ENCODE data around the gene FSIP1.

Gene FSIP1

GRCh38 chr15:39595338-39596221 lies 187.1 kb downstream of the FSIP1 start:
- in situ Hi-C loops (cut with HindIII; ENCODE audit: low pct_ligation_motif_present, low pct_unique_long_range_greater_than_20kb, low sequenced_read_pairs): no loop called here

GRCh38 chr15:39594446-39595337 lies 187.9 kb downstream of the FSIP1 start:
- in situ Hi-C loops (cut with HindIII; ENCODE audit: low pct_ligation_motif_present, low pct_unique_long_range_greater_than_20kb, low sequenced_read_pairs): no loop called here
- DNase-seq: peak; percentile 33

More at GRCh38 chr15:39595338-39596221, 187.1 kb downstream of the FSIP1 start:
- peak; percentile 33 for DNase-seq

GRCh38 chr15:39593656-39594445 lies 188.8 kb downstream of the FSIP1 start:
- in situ Hi-C loops (cut with HindIII; ENCODE audit: low pct_ligation_motif_present, low pct_unique_long_range_greater_than_20kb, low sequenced_read_pairs): no loop called here
- peak; percentile 11 for DNase-seq

- peak; percentile 9 for DNase-seq
Observed at GRCh38 chr15:39593071-39593655, 189.5 kb downstream of the FSIP1 start.

GRCh38 chr15:39592500-39592899 lies 190.1 kb downstream of the FSIP1 start:
- DNase-seq: peak; percentile 34
- in situ Hi-C loops (cut with HindIII; ENCODE audit: low pct_ligation_motif_present, low pct_unique_long_range_greater_than_20kb, low sequenced_read_pairs): no loop called here

More at GRCh38 chr15:39593071-39593655, 189.5 kb downstream of the FSIP1 start:
- in situ Hi-C loops (cut with HindIII; ENCODE audit: low pct_ligation_motif_present, low pct_unique_long_range_greater_than_20kb, low sequenced_read_pairs): no loop called here

- peak; percentile 19 for DNase-seq
- in situ Hi-C loops (cut with HindIII; ENCODE audit: low pct_ligation_motif_present, low pct_unique_long_range_greater_than_20kb, low sequenced_read_pairs): no loop called here
Observed at GRCh38 chr15:39591896-39592315, 190.7 kb downstream of the FSIP1 start.

GRCh38 chr15:39591141-39591895 lies 191.3 kb downstream of the FSIP1 start:
- peak; percentile 17 for DNase-seq
- in situ Hi-C loops (cut with HindIII; ENCODE audit: low pct_ligation_motif_present, low pct_unique_long_range_greater_than_20kb, low sequenced_read_pairs): no loop called here

GRCh38 chr15:39589815-39590644 lies 192.6 kb downstream of the FSIP1 start:
- in situ Hi-C loops (cut with HindIII; ENCODE audit: low pct_ligation_motif_present, low pct_unique_long_range_greater_than_20kb, low sequenced_read_pairs): no loop called here
- peak; percentile 27 for DNase-seq

- in situ Hi-C loops (cut with HindIII; ENCODE audit: low pct_ligation_motif_present, low pct_unique_long_range_greater_than_20kb, low sequenced_read_pairs): no loop called here
Observed at GRCh38 chr15:39589193-39589814, 193.3 kb downstream of the FSIP1 start.

GRCh38 chr15:39588531-39589192 lies 194.0 kb downstream of the FSIP1 start:
- DNase-seq: peak; percentile 12
- in situ Hi-C loops (cut with HindIII; ENCODE audit: low pct_ligation_motif_present, low pct_unique_long_range_greater_than_20kb, low sequenced_read_pairs): no loop called here

More at GRCh38 chr15:39589193-39589814, 193.3 kb downstream of the FSIP1 start:
- DNase-seq: peak; percentile 22

- in situ Hi-C loops (cut with HindIII; ENCODE audit: low pct_ligation_motif_present, low pct_unique_long_range_greater_than_20kb, low sequenced_read_pairs): no loop called here
- DNase-seq: peak; percentile 19
Observed at GRCh38 chr15:39587731-39588530, 194.7 kb downstream of the FSIP1 start.

- DNase-seq: peak; percentile 13
- in situ Hi-C loops (cut with HindIII; ENCODE audit: low pct_ligation_motif_present, low pct_unique_long_range_greater_than_20kb, low sequenced_read_pairs): no loop called here
Observed at GRCh38 chr15:39587096-39587721, 195.4 kb downstream of the FSIP1 start.

GRCh38 chr15:39586387-39587095 lies 196.1 kb downstream of the FSIP1 start:
- in situ Hi-C loops (cut with HindIII; ENCODE audit: low pct_ligation_motif_present, low pct_unique_long_range_greater_than_20kb, low sequenced_read_pairs): no loop called here
- DNase-seq: peak; percentile 13

GRCh38 chr15:39585871-39586301 lies 196.8 kb downstream of the FSIP1 start:
- in situ Hi-C loops (cut with HindIII; ENCODE audit: low pct_ligation_motif_present, low pct_unique_long_range_greater_than_20kb, low sequenced_read_pairs): no loop called here
- no peak for DNase-seq

Measured in ACHN (cell line).